ENCODE measurements around the gene CYP27B1. TPM values are rescaled to one million over a fixed set of nuclear protein-coding genes. Genes with fewer than 3 reads are reported as not detected.

The CYP27B1 gene
- total RNA-seq, 1 donor, result 1.3 TPM

DNA sequence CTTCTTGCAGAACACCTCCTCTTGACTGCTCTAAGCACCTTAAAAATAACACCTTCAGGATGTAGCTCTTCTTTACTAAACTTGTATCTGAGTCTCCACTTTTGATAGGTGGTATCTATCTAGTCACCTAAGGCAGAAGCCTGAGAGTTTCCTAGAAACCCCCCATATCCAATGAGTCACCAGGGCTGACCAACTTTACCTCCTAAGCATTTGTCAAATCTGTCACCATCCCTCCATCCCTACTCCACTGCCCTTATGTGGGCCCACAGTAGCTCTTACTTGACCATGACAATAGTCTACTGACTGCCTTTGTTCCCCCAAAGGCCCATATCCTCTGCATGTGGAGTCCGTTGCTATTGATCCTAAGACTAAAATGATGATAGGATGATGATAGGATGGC is 35.7 kb upstream of the CYP27B1 start:
- Histone ChIP-seq H3K27me3 (ENCODE audit: insufficient read depth, low read length) (no peaks in the 10 kb centered on the region), H3K4me1 (ENCODE audit: insufficient read depth, low read length) (peaks cover 6% of the 10 kb centered on the region)

DNA sequence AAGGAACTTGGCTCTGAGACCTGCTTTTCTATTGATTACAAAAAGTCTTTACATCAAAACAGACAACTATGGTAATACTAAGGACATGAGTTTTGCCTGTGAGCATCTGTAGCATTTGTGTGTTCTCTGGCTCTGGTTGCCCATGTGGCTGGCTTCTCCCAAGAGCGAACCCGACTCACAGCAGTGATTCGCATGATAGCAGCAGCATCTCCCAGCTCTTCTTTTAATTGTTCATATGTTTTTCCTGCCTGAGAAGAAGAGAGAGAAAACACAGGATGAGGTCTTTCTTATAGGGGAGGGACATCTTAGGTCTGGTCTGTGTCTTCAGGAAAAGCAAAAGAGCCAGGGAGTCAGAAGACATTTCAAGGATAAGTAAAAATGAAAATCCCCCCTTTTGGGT is 34.1 kb upstream of the CYP27B1 start:
- Histone ChIP-seq H3K4me1 (ENCODE audit: insufficient read depth, low read length) (peaks cover 7% of the 10 kb centered on the region), H3K9me3 (ENCODE audit: low read depth, low read length) (no peaks in the 10 kb centered on the region), H3K4me3 (ENCODE audit: low read length) (no peak overlapping the region)

More for the DNA sequence above, 35.7 kb upstream of the CYP27B1 start:
- Histone ChIP-seq H3K9me3 (ENCODE audit: low read depth, low read length) (no peaks in the 10 kb centered on the region), H3K4me3 (ENCODE audit: low read length) (no peak overlapping the region)

DNA sequence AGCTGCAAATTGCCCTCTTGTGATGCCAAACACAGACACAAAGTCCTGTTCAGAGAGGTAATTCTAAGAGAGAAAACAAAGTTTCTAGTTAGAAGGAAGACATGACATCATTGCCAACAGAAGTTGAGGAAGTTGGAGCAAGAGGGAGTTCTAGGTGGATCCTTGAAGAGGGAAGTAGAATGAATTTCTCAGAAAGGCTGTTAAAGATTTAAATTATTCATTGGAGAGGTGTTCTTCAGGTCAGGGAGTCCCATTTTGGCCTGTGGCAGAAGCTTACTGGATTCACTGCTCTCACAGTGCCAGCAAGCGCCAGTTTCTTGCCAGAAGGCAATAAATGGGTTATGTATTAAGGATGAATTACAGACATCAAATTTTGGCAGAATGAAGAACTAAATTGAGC is 31.1 kb upstream of the CYP27B1 start:
- no peaks in the 10 kb centered on the region for H3K9me3 ChIP-seq (ENCODE audit: low read depth, low read length)
- no peaks in the 10 kb centered on the region for H3K27me3 ChIP-seq (ENCODE audit: insufficient read depth, low read length)
- H3K4me3 ChIP-seq (ENCODE audit: low read length), result no peak overlapping the region
- H3K4me1 ChIP-seq (ENCODE audit: insufficient read depth, low read length), result peaks cover 7% of the 10 kb centered on the region

More for the DNA sequence above, 34.1 kb upstream of the CYP27B1 start:
- no peaks in the 10 kb centered on the region for H3K27me3 ChIP-seq (ENCODE audit: insufficient read depth, low read length)

DNA sequence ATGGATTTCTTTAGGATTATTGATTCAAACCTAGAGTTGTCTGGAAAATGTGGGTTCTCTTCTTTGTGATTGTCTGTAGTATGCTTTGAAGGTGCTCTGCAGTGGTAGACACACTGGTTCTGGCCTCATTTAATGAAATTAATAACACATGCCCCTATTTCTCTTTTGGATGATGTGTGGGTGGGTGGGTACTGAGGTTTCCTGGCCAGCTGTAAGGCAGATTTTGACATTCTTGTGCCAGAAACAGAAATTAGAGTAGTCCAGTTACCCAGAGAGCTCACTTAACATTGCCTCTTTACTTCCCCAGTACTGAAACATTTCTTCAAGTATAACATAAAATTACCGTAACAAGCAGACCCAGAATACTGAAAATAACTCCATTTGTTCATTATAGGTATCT is 30.1 kb upstream of the CYP27B1 start:
- Histone ChIP-seq H3K27me3 (ENCODE audit: insufficient read depth, low read length) (no peaks in the 10 kb centered on the region), H3K4me3 (ENCODE audit: low read length) (no peak overlapping the region), H3K4me1 (ENCODE audit: insufficient read depth, low read length) (peaks cover 7% of the 10 kb centered on the region), H3K9me3 (ENCODE audit: low read depth, low read length) (no peaks in the 10 kb centered on the region)

DNA sequence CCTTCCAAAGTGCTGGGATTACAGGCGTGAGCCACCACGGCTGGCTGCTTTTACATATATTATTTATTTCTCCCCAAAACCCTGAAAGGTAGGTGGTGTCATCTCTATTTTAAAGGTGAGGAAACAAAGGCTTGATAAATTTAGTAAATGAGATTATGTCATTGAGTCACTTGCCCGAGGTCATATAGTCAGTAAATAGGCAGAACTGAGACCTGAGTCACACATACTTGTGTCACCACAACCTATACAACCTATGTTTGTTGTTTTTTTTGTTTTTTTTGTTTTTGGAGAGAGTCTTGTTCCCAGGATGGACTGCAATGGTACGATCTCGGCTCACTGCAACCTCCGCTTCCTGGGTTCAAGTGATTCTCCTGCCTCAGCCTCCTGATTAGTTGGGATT is 28.5 kb upstream of the CYP27B1 start:
- no peaks in the 10 kb centered on the region for H3K9me3 ChIP-seq (ENCODE audit: low read depth, low read length)
- H3K4me3 ChIP-seq (ENCODE audit: low read length), result no peak overlapping the region
- peaks cover 7% of the 10 kb centered on the region for H3K4me1 ChIP-seq (ENCODE audit: insufficient read depth, low read length)
- H3K27me3 ChIP-seq (ENCODE audit: insufficient read depth, low read length), result no peaks in the 10 kb centered on the region

DNA sequence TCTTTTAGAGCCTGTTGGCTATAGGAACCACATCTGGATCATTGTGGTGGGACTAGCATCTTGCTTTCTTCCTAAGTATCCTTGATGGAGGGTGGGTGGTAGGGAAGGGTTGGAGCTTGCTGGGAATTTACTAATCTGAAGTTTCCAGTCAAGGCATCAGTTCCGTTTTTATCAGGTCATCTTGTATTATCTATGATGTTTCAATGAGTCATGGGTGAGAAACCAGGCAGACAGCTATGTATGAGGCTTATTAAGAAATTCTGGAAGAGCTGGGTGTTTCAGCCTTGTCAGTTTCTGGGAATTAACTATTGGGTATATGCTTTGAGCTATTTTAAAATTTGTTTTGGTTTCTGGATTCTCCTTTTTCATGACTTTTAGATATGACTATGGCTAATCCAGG is 27.0 kb upstream of the CYP27B1 start:
- H3K4me3 ChIP-seq (ENCODE audit: low read length), result no peak overlapping the region
- no peaks in the 10 kb centered on the region for H3K27me3 ChIP-seq (ENCODE audit: insufficient read depth, low read length)
- H3K9me3 ChIP-seq (ENCODE audit: low read depth, low read length), result no peaks in the 10 kb centered on the region
- H3K4me1 ChIP-seq (ENCODE audit: insufficient read depth, low read length), result peaks cover 7% of the 10 kb centered on the region

DNA sequence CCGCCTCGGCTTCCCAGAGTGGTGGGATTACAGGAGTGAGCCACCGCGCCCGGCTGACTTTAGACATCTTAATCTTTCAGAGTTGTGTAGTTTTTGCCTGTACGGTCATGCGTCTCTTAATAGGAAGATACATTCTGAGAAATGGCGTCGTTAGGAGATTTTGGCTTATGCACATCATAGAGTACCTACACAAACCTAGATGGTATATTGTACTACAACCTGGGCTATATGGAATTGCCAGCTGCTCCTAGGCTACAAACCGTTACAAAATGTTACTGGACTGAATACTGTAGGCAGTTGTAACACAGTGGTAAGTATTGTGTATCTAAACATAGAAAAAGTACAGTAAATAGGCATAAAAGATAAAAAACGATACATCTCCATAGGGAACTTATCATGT is 17.0 kb upstream of the CYP27B1 start:
- Histone ChIP-seq H3K4me1 (ENCODE audit: insufficient read depth, low read length) (peaks cover 39% of the 10 kb centered on the region), H3K27me3 (ENCODE audit: insufficient read depth, low read length) (no peaks in the 10 kb centered on the region), H3K9me3 (ENCODE audit: low read depth, low read length) (no peaks in the 10 kb centered on the region), H3K4me3 (ENCODE audit: low read length) (no peak overlapping the region)

DNA sequence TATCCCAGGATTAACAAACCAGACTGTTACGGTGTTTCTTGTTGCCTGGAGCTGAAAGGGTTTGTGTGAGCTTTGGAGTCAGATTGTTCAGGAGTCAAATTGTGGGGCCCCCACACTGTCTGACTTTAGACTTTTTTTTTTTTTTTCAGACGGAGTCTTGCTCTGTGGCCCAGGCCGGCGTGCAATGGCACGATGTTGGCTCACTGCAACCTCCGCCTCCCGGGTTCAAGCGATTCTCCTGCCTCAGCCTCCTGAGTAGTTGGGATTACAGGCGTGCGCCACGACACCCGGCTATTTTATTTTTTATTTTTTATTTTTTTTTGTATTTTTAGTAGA is 16.6 kb upstream of the CYP27B1 start:
- H3K27me3 ChIP-seq (ENCODE audit: insufficient read depth, low read length), result no peaks in the 10 kb centered on the region
- peak overlapping the region; percentile 83 for H3K4me3 ChIP-seq (ENCODE audit: low read length)
- H3K4me1 ChIP-seq (ENCODE audit: insufficient read depth, low read length), result peaks cover 39% of the 10 kb centered on the region
- no peaks in the 10 kb centered on the region for H3K9me3 ChIP-seq (ENCODE audit: low read depth, low read length)

DNA sequence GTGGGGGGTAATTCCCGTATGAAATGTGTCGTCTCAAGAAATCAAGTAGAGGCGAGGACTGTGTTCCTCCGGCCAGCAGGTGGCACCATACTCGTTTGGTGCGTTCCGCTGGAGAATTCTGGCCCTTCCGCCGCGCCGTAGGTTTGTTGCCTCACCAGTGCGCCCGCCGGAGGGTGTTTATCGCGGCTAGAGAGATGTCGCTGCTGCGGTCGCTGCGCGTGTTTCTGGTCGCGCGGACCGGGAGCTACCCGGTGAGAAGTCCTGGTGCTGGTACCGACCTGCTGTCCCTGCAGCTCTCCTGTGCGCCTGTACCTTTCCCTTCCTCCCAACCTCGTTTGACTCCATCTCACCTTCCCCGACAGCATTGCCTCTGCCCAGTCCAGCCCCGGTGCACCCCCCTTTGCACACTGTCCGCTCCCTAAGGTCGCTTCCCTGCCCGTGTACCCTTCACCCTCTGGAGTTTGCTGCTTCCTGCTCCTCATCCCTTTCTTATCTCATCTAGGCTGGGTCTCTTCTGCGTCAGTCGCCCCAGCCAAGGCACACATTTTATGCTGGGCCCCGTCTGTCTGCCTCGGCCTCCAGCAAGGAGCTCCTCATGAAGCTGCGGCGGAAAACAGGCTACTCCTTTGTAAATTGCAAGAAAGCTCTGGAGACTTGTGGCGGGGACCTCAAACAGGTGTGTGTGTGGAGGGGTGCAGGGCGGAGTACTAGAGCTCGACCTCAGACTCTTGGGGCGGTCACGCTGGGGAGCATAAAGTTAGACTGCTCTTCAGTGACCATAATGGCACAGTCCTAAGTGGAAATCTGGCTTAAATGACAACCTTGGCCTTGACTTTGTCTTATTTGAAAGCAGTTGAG is 16.0 kb upstream of the CYP27B1 start, which contains the start of gene TSFM:
Gene TSFM (plus strand): TSS at position 180 of the 858 bp plus-strand sequence. CDS start 15 bp downstream, at position 195.
- no peaks in the 10 kb centered on the region for H3K27me3 ChIP-seq (ENCODE audit: insufficient read depth, low read length)
- H3K4me3 ChIP-seq (ENCODE audit: low read length), result peak within 1 kb of the TSS; percentile 83
- H3K9me3 ChIP-seq (ENCODE audit: low read depth, low read length), result no peaks in the 10 kb centered on the region
- H3K4me1 ChIP-seq (ENCODE audit: insufficient read depth, low read length), result peaks cover 39% of the 10 kb centered on the region

DNA sequence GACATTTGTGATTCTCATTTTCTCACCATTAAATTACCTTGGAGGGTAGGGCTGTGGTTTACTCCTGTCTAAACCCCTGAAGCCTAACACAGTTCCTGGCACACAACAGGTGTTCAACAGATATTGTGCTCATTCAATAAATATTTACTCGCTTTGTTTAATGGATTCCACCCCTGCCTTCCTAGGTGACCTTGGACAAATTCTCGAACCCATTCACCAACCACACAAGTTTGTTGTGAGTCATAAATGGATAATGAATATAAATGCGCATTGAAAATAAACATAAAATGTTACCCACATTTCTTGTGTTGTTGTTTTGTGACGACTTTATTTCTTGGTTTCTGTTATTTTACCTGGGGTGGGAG is 15.3 kb upstream of the CYP27B1 start:
- Histone ChIP-seq H3K4me3 (ENCODE audit: low read length) (no peak overlapping the region), H3K9me3 (ENCODE audit: low read depth, low read length) (no peaks in the 10 kb centered on the region), H3K27me3 (ENCODE audit: insufficient read depth, low read length) (no peaks in the 10 kb centered on the region), H3K4me1 (ENCODE audit: insufficient read depth, low read length) (peaks cover 39% of the 10 kb centered on the region)

DNA sequence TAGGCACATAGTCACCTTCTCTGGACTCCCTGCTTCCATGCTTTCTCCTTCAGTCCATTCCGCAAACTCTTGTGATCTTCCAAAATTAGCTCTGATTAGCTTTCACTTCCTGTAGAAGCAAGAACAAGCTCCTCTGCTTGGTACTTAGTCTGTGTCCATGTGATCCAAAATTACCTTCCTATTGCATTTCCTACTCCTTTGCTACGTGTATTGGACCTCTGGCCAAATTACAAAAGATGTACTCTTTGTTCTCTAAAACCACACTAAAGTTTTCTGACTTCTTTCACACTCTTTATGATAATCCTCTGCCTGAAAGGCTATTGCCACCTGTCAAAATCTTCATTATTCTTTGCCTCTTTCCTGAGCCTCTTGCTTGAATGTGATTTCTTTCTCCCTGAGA is 14.9 kb upstream of the CYP27B1 start:
- peaks cover 39% of the 10 kb centered on the region for H3K4me1 ChIP-seq (ENCODE audit: insufficient read depth, low read length)
- no peak overlapping the region for H3K4me3 ChIP-seq (ENCODE audit: low read length)
- H3K27me3 ChIP-seq (ENCODE audit: insufficient read depth, low read length), result no peaks in the 10 kb centered on the region
- no peaks in the 10 kb centered on the region for H3K9me3 ChIP-seq (ENCODE audit: low read depth, low read length)

DNA sequence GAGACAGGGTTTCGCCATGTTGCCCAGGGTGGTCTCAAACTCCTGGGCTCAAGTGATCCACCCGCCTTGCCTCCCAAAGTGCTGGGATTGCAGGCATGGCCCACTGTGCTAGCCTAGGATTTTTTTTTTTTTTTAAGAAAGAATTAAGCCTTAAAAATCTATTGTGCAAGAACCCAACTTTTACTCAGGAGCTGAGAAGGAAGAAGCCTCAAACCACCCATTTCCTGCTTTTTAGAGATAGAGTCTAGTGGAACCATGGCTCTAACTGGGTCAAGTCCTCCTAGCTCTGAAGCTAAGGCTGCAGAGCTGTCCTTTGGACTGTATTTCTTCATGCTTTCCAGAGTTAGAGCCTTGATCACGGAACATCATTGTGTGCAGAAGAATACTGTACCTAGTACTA is 14.4 kb upstream of the CYP27B1 start:
- Histone ChIP-seq H3K4me3 (ENCODE audit: low read length) (no peak overlapping the region), H3K9me3 (ENCODE audit: low read depth, low read length) (no peaks in the 10 kb centered on the region), H3K27me3 (ENCODE audit: insufficient read depth, low read length) (no peaks in the 10 kb centered on the region), H3K4me1 (ENCODE audit: insufficient read depth, low read length) (peaks cover 39% of the 10 kb centered on the region)

DNA sequence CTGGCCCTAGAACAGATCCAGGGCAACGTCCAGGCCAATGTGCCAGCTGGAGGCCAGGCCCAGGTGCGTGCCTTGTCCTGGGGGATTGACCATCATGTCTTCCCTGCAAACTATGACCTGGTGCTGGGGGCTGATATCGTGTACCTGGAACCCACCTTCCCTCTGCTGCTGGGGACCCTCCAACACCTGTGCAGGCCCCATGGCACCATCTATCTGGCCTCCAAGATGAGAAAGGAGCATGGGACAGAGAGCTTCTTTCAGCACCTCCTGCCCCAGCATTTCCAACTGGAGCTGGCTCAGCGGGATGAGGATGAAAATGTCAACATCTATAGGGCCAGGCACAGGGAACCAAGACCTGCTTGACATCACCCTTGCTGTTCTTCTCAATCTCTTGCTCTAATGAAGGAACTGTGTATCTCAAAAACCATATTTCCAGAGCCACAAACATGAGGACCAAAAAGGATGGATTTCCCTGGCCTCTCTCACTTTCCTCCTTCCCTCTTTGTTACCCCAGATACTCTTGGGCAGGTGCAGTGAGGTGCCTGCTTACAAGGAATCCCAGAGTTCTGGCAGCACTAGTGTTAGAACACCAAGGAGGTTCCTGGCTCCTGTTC is 13.5 kb upstream of the CYP27B1 start:
- no peak overlapping the region for H3K4me3 ChIP-seq (ENCODE audit: low read length)
- no peaks in the 10 kb centered on the region for H3K27me3 ChIP-seq (ENCODE audit: insufficient read depth, low read length)
- peaks cover 44% of the 10 kb centered on the region for H3K4me1 ChIP-seq (ENCODE audit: insufficient read depth, low read length)
- no peaks in the 10 kb centered on the region for H3K9me3 ChIP-seq (ENCODE audit: low read depth, low read length)

DNA sequence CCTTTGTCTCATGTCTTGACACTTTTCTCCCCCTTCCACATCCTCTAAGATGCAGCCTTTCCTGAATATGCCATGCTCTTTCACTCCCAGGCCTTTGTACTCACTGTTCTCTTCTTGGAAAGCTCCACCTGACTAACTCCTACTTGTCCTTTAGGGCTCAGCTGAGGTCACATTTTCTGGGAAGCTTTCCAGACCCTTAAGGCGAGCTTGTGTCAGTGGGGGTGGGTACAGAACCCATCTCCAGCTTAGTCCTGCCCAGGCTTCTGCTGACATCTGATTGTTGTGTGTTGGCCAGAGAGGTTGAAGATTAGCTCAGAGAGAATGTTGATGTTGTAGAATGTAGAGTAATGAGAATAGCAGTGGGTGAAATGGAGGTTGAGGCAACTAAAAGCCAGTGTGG is 12.9 kb upstream of the CYP27B1 start:
- Histone ChIP-seq H3K9me3 (ENCODE audit: low read depth, low read length) (no peaks in the 10 kb centered on the region), H3K27me3 (ENCODE audit: insufficient read depth, low read length) (no peaks in the 10 kb centered on the region), H3K4me3 (ENCODE audit: low read length) (no peak overlapping the region), H3K4me1 (ENCODE audit: insufficient read depth, low read length) (peaks cover 44% of the 10 kb centered on the region)

DNA sequence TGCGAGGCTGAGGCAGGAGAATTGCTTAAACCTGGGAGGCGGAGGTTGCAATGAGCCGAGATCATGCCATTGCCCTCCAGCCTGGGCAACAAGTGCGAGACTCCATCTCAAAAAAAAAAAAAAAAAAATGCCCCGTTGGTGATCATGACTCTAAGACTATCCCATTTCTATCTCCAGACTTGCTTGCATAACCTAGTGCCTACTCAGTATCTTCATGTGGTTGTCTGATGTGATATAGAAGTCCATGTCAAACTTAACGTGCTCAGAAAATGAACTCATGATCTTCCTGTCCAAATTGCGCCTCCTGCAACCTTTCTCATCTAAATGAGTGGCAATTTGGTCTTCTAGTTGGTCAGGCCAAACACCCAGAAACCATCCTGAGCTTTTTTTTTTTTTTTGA is 11.0 kb upstream of the CYP27B1 start:
- Histone ChIP-seq H3K4me3 (ENCODE audit: low read length) (no peak overlapping the region), H3K9me3 (ENCODE audit: low read depth, low read length) (no peaks in the 10 kb centered on the region), H3K4me1 (ENCODE audit: insufficient read depth, low read length) (peaks cover 36% of the 10 kb centered on the region), H3K27me3 (ENCODE audit: insufficient read depth, low read length) (no peaks in the 10 kb centered on the region)

DNA sequence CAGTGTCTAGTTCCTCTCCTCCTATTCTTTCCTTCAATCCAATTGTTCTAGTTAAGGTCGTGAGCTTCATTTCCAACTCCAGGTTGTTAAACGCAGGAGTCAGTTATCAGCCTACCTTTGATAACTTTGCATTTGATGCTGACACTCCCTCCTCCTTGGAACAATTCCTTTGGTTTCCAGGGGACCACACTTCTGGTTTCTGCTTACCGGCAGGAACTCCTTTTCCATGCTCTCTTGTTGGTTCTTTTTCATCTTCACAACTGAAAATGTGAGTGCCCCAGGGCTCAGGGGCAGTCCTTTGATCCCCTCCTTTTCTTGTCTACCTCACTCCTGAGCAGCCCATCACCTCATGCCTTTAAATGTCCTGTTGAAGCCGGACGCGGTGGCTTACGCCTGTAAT is 10.5 kb upstream of the CYP27B1 start:
- Histone ChIP-seq H3K4me1 (ENCODE audit: insufficient read depth, low read length) (peaks cover 39% of the 10 kb centered on the region), H3K27me3 (ENCODE audit: insufficient read depth, low read length) (no peaks in the 10 kb centered on the region), H3K9me3 (ENCODE audit: low read depth, low read length) (no peaks in the 10 kb centered on the region), H3K4me3 (ENCODE audit: low read length) (no peak overlapping the region)

Data from mononuclear cell (primary cell).